GM12878 (cell line): ENCODE measurements around the gene PTX4. TPM values are rescaled to one million over a fixed set of nuclear protein-coding genes. Genes with fewer than 3 reads are reported as not detected.

Experiments
- ATAC-seq: fragments of 200-7000 bp; cut with Tn5 transposase; 3 replicates; pipeline ENCODE4 v1.9.1; 2020; ENCODE audit warnings: mild to moderate bottlenecking, moderate library complexity
- BruUV-seq: library from RNA; stranded (reverse); fragments of 400-500 nt; replicated peaks from 2 replicates; lab custom pipeline; 2021; lab: Mats Ljungman, UMichigan
- CTCF ChIA-PET: fragments of 300-600 bp; sonication (Branson Sonifier 250); formaldehyde crosslinking; extraction: SDS; loops from one replicate; lab custom pipeline; 2021; ENCODE audit warnings: inconsistent platforms; lab: Yijun Ruan, JAX
- POLR2A ChIA-PET: fragments of 350-600 bp; formaldehyde crosslinking; extraction: SDS; loops from one replicate; lab custom pipeline; 2021; ENCODE audit warnings: inconsistent platforms; lab: Charles Lee
- RAD21 ChIA-PET: fragments of 300-600 bp; sonication (Branson Sonifier 250); formaldehyde crosslinking; loops from one replicate; lab custom pipeline; 2023; ENCODE audit warnings: antibody characterized with exemption; ENCODE audit not compliant: unreplicated experiment; lab: Charles Lee
- SMC1A ChIA-PET: fragments of 300-600 bp; sonication (Branson Sonifier 250); formaldehyde crosslinking; loops from one replicate; lab custom pipeline; 2023; ENCODE audit not compliant: unreplicated experiment, uncharacterized antibody; lab: Charles Lee
- DNase-seq: peaks from one replicate; pipeline ENCODE4 v3.0.0-alpha.2; 2011; ENCODE audit warnings: low read depth, low spot score
- FAIRE-seq: peaks from 3 replicates; lab custom pipeline; 2011; peaks lifted over from hg19 to GRCh38; lab: Jason Lieb, UNC
- H2AFZ ChIP-seq: 2 replicates; pipeline ENCODE4 v1.6.0; 2011; ENCODE audit warnings: low read depth, low read length, control low read depth; ENCODE audit not compliant: control insufficient read depth
- H3K27ac ChIP-seq: 2 replicates; pipeline ENCODE4 v1.5.1; 2011; ENCODE audit warnings: control low read depth; ENCODE audit not compliant: control insufficient read depth, insufficient read depth
- H3K27me3 ChIP-seq, 2 experiments: replicated peaks in 1 of 2; 2 replicates each; pipeline versions ENCODE4 v1.6.0 to v1.6.1; 2011; ENCODE audit warnings: low read length in 1 of 2; ENCODE audit not compliant: control insufficient read depth in 2 of 2, insufficient read depth in 2 of 2
- H3K36me3 ChIP-seq, 2 experiments: 2 replicates each; pipeline ENCODE4 v1.5.1; 2011; ENCODE audit warnings: low read length in 1 of 2; ENCODE audit not compliant: control insufficient read depth in 2 of 2, insufficient read depth in 2 of 2
- H3K4me1 ChIP-seq: 2 replicates; pipeline ENCODE4 v1.6.1; 2011; ENCODE audit warnings: mild to moderate bottlenecking, low read length, moderate library complexity, mixed read lengths; ENCODE audit not compliant: control insufficient read depth, insufficient read depth
- H3K4me2 ChIP-seq: 2 replicates; pipeline ENCODE4 v1.6.0; 2011; ENCODE audit warnings: control low read depth; ENCODE audit not compliant: control insufficient read depth, insufficient read depth
- H3K4me3 ChIP-seq: fragments of 200-600 bp; sonication (generic); 2 replicates; pipeline ENCODE4 v1.5.1; 2016
- H3K79me2 ChIP-seq: 2 replicates; pipeline ENCODE4 v1.6.0; 2011; ENCODE audit warnings: low read length; ENCODE audit not compliant: control insufficient read depth, insufficient read depth
- H3K9ac ChIP-seq: 2 replicates; pipeline ENCODE4 v1.8.0; 2011; ENCODE audit warnings: low read length, control low read depth, mixed read lengths; ENCODE audit not compliant: control insufficient read depth, insufficient read depth
- H3K9me3 ChIP-seq: replicated peaks from 3 replicates; pipeline ENCODE4 v1.5.1; 2011; ENCODE audit warnings: mild to moderate bottlenecking, low read length; ENCODE audit not compliant: control insufficient read depth, insufficient read depth
- H4K20me1 ChIP-seq: 2 replicates; pipeline ENCODE4 v1.6.0; 2011; ENCODE audit not compliant: control insufficient read depth, insufficient read depth
- CREM ChIP-seq: IDR thresholded peaks from 2 replicates; pipeline ENCODE4 v1.6.1; 2014; ENCODE audit warnings: antibody characterized with exemption, low read depth
- ESRRA ChIP-seq: IDR thresholded peaks from 2 replicates; pipeline ENCODE4 v1.6.1; 2012; ENCODE audit warnings: mild to moderate bottlenecking, low read length, improper control_type of control experiment
- NBN ChIP-seq: fragments of 450-650 bp; IDR thresholded peaks from 2 replicates; pipeline ENCODE4 v1.6.1; 2016
- POLR2AphosphoS5 ChIP-seq: IDR thresholded peaks from 2 replicates; pipeline ENCODE4 v1.6.1; 2011; ENCODE audit warnings: mild to moderate bottlenecking, low read length, inconsistent platforms
- RAD51 ChIP-seq: fragments of 450-650 bp; IDR thresholded peaks from 2 replicates; pipeline ENCODE4 v1.6.1; 2016; ENCODE audit warnings: moderate library complexity, mild to moderate bottlenecking, inconsistent platforms
- TARDBP ChIP-seq: IDR thresholded peaks from 2 replicates; pipeline ENCODE4 v1.6.1; 2016; ENCODE audit warnings: borderline replicate concordance
- ZNF384 ChIP-seq: IDR thresholded peaks from 2 replicates; pipeline ENCODE4 v1.6.1; 2012; ENCODE audit warnings: low read depth, mild to moderate bottlenecking, low read length, improper control_type of control experiment, borderline replicate concordance
- ZNF622 ChIP-seq: fragments of 450-650 bp; IDR thresholded peaks from 2 replicates; pipeline ENCODE4 v1.6.1; 2017; ENCODE audit warnings: mild to moderate bottlenecking, inconsistent platforms
- WGBS: methylation state at CpG from one replicate; pipeline ENCODE4 v1.1.6; 2016; ENCODE audit warnings: low lambda C conversion rate; ENCODE audit not compliant: insufficient replicate concordance, insufficient coverage; ENCODE audit errors: missing lambda C conversion rate; 5-methylcytosine and 5-hydroxymethylcytosine counted together
- in situ Hi-C: fragments of 300-500 bp; cut with MboI; formaldehyde crosslinking; loops from 9 replicates; pipeline ENCODE4 v1.14.3; 2018; ENCODE audit warnings: mixed read lengths
- intact Hi-C: fragments of 100-400 bp; cut with micrococcal nuclease; formaldehyde crosslinking; loops from one replicate; pipeline ENCODE4 v1.14.2; 2022; ENCODE audit not compliant: unreplicated experiment
- polyA plus RNA-seq, 11 experiments: library from polyadenylated mRNA; depleted of rRNA in 4 of 11; unstranded in 6 of 11; stranded (reverse) in 5 of 11; fragments of >200 nt; fragmentation: Nextera tagmentation in 4 of 11; fragmentation: Illumina TruSeq in 1 of 11; extraction: Ambion mirVana in 4 of 11; extraction: Trizol in 1 of 11; gene quantifications; 1 replicate in 1 of 11; 2 replicates in 10 of 11; pipeline versions ENCODE4 v1.2.1 to v1.2.3, GENCODE V29; 2011 to 2016; ENCODE audit warnings: inconsistent platforms in 2 of 11, missing spikeins in 2 of 11, low read depth in 1 of 11
- total RNA-seq, 4 experiments: library from RNA; depleted of rRNA in 3 of 4; stranded (reverse); fragments of >200 nt in 3 of 4; fragmentation: Illumina TruSeq in 1 of 4; extraction: Trizol in 1 of 4; gene quantifications; 2 replicates each; pipeline versions ENCODE4 v1.2.1 to v1.2.3, GENCODE V29; 2013 to 2021
- TF ChIP-seq, protein P1 (sequence below): IDR thresholded peaks from 2 replicates; pipeline ENCODE4 v1.6.1; 2011; ENCODE audit warnings: borderline replicate concordance, low read depth, mild to moderate bottlenecking, moderate library complexity, mixed read lengths, low read length; ENCODE audit not compliant: insufficient read depth; ENCODE audit errors: extremely low read length
- TF ChIP-seq, protein P2 (sequence below): fragments of 450-650 bp; IDR thresholded peaks from 2 replicates; pipeline ENCODE4 v1.6.1; 2016; ENCODE audit warnings: mild to moderate bottlenecking, moderate library complexity, borderline replicate concordance

Gene PTX4
- total and polyA plus RNA-seq, 10 of the 15 experiments (the other 5 are each of a cell fraction or from before 2014, with no cell fraction given) = not detected

DNA sequence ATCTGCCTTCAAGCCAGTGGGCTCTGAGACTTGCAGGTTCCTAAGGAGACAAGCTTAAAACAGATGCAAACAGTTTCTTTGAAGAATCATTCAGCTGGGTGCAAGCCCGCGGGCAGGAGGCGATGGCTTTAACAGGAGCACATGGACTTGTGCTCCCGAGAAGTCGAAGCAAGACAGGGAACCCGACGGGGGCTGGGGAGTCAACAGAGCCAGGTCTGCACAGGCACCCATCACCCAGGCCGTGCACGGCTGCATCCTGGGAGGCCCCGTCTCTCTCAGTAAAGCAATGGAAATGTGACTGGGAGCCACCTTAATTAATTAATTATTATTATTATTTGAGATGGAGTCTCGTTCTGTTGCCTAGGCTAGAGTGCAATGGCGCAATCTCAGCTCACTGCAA lies 333 bp upstream of the PTX4 start:
- intact Hi-C loops (no loop called here), in situ Hi-C loops (no loop called here)
- H3K4me2 ChIP-seq = no peak overlapping the region
- no peak for FAIRE-seq
- H3K79me2 ChIP-seq = peaks cover 9% of the 10 kb centered on the region
- CTCF ChIA-PET = no interaction called here
- H3K36me3 ChIP-seq = no peaks in the 10 kb centered on the region
- WGBS = 80% methylated on average over 12 of the region's 12 CpGs
- H3K27me3 ChIP-seq = no peaks in the 10 kb centered on the region
- no TSS peak for BruUV-seq
- RAD21 ChIA-PET = no interaction called here
- H3K9me3 ChIP-seq = no peaks in the 10 kb centered on the region
- SMC1A ChIA-PET = no interaction called here
- no peak overlapping the region for H2AFZ ChIP-seq
- TF ChIP-seq NBN (no peak), ESRRA (no peak)
- TF ChIP-seq, all 136 proteins: peak for 0
- H3K9ac ChIP-seq = no peak overlapping the region
- H4K20me1 ChIP-seq = no peaks in the 10 kb centered on the region
- POLR2A ChIA-PET = no interaction called here
- H3K4me3 ChIP-seq = no peak overlapping the region
- no peak for ATAC-seq
- peaks cover 2% of the 10 kb centered on the region for H3K4me1 ChIP-seq
- DNase-seq = no peak
- H3K27ac ChIP-seq = no peak overlapping the region

DNA sequence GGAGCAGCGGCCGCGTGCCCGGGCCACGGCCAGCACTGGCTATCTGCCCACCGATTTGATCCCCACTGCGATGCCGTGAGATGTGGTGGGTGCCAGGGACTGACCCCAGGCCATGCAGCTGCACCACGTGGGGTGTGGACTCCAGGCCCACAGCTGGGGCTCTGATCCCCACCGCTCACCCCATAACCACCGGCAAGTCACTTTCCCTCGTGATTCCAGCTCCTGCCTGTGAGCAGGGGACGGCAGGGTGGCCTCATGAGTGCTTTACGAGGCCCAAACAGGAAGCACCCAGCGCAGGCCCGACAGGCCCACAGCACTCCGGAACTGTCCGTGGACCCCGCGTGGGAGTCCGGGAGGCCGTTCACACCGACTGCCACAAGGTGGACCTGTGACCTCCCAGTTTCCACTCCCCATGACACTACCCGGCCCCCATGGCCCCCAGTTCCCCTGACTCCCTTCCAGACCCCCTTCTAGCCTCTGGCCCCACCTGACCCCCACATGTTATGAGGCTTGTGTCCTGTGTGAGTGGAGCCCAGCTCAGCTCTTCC lies 616 bp downstream of the PTX4 start:
- FAIRE-seq (no peak), DNase-seq (no peak)
- TF ChIP-seq TARDBP (no peak), RAD51 (no peak), ZNF384 (no peak), ZNF622 (no peak), POLR2AphosphoS5 (no peak), CREM (no peak)
- TF ChIP-seq, protein P1, sequence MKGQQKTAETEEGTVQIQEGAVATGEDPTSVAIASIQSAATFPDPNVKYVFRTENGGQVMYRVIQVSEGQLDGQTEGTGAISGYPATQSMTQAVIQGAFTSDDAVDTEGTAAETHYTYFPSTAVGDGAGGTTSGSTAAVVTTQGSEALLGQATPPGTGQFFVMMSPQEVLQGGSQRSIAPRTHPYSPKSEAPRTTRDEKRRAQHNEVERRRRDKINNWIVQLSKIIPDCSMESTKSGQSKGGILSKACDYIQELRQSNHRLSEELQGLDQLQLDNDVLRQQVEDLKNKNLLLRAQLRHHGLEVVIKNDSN = no peak
- TF ChIP-seq, protein P2, sequence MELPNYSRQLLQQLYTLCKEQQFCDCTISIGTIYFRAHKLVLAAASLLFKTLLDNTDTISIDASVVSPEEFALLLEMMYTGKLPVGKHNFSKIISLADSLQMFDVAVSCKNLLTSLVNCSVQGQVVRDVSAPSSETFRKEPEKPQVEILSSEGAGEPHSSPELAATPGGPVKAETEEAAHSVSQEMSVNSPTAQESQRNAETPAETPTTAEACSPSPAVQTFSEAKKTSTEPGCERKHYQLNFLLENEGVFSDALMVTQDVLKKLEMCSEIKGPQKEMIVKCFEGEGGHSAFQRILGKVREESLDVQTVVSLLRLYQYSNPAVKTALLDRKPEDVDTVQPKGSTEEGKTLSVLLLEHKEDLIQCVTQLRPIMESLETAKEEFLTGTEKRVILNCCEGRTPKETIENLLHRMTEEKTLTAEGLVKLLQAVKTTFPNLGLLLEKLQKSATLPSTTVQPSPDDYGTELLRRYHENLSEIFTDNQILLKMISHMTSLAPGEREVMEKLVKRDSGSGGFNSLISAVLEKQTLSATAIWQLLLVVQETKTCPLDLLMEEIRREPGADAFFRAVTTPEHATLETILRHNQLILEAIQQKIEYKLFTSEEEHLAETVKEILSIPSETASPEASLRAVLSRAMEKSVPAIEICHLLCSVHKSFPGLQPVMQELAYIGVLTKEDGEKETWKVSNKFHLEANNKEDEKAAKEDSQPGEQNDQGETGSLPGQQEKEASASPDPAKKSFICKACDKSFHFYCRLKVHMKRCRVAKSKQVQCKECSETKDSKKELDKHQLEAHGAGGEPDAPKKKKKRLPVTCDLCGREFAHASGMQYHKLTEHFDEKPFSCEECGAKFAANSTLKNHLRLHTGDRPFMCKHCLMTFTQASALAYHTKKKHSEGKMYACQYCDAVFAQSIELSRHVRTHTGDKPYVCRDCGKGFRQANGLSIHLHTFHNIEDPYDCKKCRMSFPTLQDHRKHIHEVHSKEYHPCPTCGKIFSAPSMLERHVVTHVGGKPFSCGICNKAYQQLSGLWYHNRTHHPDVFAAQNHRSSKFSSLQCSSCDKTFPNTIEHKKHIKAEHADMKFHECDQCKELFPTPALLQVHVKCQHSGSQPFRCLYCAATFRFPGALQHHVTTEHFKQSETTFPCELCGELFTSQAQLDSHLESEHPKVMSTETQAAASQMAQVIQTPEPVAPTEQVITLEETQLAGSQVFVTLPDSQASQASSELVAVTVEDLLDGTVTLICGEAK = no peak

More for the DNA sequence above, 616 bp downstream of the PTX4 start:
- Histone ChIP-seq H3K4me3 (no peak overlapping the region), H4K20me1 (no peaks in the 10 kb centered on the region), H3K36me3 (no peaks in the 10 kb centered on the region), H3K4me1 (no peaks in the 10 kb centered on the region; the same call in 1 of the 2 replicates), H3K9ac (no peak overlapping the region), H3K27me3 (no peaks in the 10 kb centered on the region), H3K79me2 (no peaks in the 10 kb centered on the region), H3K9me3 (no peaks in the 10 kb centered on the region), H3K4me2 (no peak overlapping the region), H2AFZ (no peak overlapping the region), H3K27ac (no peak overlapping the region)
- ChIA-PET RAD21 (no interaction called here), SMC1A (no interaction called here), POLR2A (no interaction called here), CTCF (no interaction called here)
- no TSS peak for BruUV-seq
- intact Hi-C loops (no loop called here), in situ Hi-C loops (no loop called here)
- 80% methylated on average over 24 of the region's 24 CpGs for WGBS
- ATAC-seq = no peak
